IMR-90 (cell line): ENCODE data around the gene SOX8. TPM values are rescaled to one million over a fixed set of nuclear protein-coding genes. Genes with fewer than 3 reads are reported as not detected.

ENCODE experiments used
- ATAC-seq: fragments of 200-7000 bp; cut with Tn5 transposase; 2 replicates; pipeline ENCODE4 v1.9.1; 2020; ENCODE audit warnings: low read depth, mild to moderate bottlenecking, moderate library complexity
- BruUV-seq: library from RNA; stranded (reverse); fragments of 400-500 nt; replicated peaks from 2 replicates; lab custom pipeline; 2021; lab: Mats Ljungman, UMichigan
- CTCF ChIA-PET: fragments of 300-600 bp; formaldehyde crosslinking; extraction: SDS; loops from one replicate; lab custom pipeline; 2021; ENCODE audit warnings: antibody characterized with exemption; lab: Yijun Ruan, JAX
- POLR2A ChIA-PET: fragments of 300-600 bp; sonication (Branson Sonifier 250); formaldehyde crosslinking; loops from one replicate; lab custom pipeline; 2022; ENCODE audit warnings: antibody characterized with exemption; ENCODE audit not compliant: unreplicated experiment; lab: Charles Lee
- DNase-seq: peaks from one replicate; pipeline ENCODE4 v3.0.0; 2013
- H2AFZ ChIP-seq: replicated peaks from 2 replicates; pipeline ENCODE3; 2013; ENCODE audit warnings: low read length, mild to moderate bottlenecking; ENCODE audit not compliant: poor library complexity
- H2AK5ac ChIP-seq: 2 replicates; pipeline ENCODE4 v1.6.1; 2013; ENCODE audit warnings: low read depth, low read length, inconsistent platforms
- H2AK9ac ChIP-seq: replicated peaks from 2 replicates; pipeline ENCODE3; 2013; ENCODE audit warnings: mild to moderate bottlenecking, low read depth, low read length, moderate library complexity; ENCODE audit not compliant: poor library complexity
- H2BK120ac ChIP-seq: 2 replicates; pipeline ENCODE4 v1.6.1; 2013; ENCODE audit warnings: low read depth, low read length, inconsistent platforms
- H2BK15ac ChIP-seq: 3 replicates; pipeline ENCODE4 v1.6.1; 2013; ENCODE audit warnings: low read depth, low read length, inconsistent platforms
- H2BK20ac ChIP-seq: 2 replicates; pipeline ENCODE4 v1.6.1; 2013; ENCODE audit warnings: low read depth, mild to moderate bottlenecking, inconsistent platforms, low read length, moderate library complexity
- H2BK5ac ChIP-seq: 2 replicates; pipeline ENCODE4 v1.6.1; 2013; ENCODE audit warnings: mild to moderate bottlenecking, low read depth, low read length, inconsistent platforms; ENCODE audit not compliant: poor library complexity, severe bottlenecking
- H3K14ac ChIP-seq: replicated peaks from 2 replicates; pipeline ENCODE4 v1.6.1; 2013; ENCODE audit warnings: low read depth, low read length, inconsistent platforms
- H3K18ac ChIP-seq: 2 replicates; pipeline ENCODE4 v1.6.1; 2013; ENCODE audit warnings: low read depth, low read length, control low read depth
- H3K23ac ChIP-seq: 2 replicates; pipeline ENCODE4 v1.6.1; 2013; ENCODE audit warnings: low read depth, low read length, inconsistent platforms
- H3K27ac ChIP-seq: 2 replicates; pipeline ENCODE4 v1.5.1; 2013; ENCODE audit warnings: mild to moderate bottlenecking, control low read depth, low read length; ENCODE audit not compliant: insufficient read depth
- H3K27me3 ChIP-seq: 2 replicates; pipeline ENCODE4 v1.6.1; 2013; ENCODE audit warnings: low read length; ENCODE audit not compliant: control insufficient read depth, insufficient read depth
- H3K36me3 ChIP-seq: 2 replicates; pipeline ENCODE4 v1.6.1; 2013; ENCODE audit warnings: low read length, mixed read lengths; ENCODE audit not compliant: control insufficient read depth, insufficient read depth
- H3K4ac ChIP-seq: 2 replicates; pipeline ENCODE4 v1.6.1; 2013; ENCODE audit warnings: low read depth, low read length, inconsistent platforms
- H3K4me1 ChIP-seq: 2 replicates; pipeline ENCODE4 v1.6.1; 2013; ENCODE audit warnings: low read length, mixed read lengths; ENCODE audit not compliant: control insufficient read depth, insufficient read depth
- H3K4me2 ChIP-seq: 2 replicates; pipeline ENCODE4 v1.6.1; 2013; ENCODE audit warnings: low read depth, mild to moderate bottlenecking, control low read depth, low read length, moderate library complexity
- H3K4me3 ChIP-seq: 2 replicates; pipeline ENCODE4 v1.5.1; 2013; ENCODE audit warnings: low read depth, mild to moderate bottlenecking, control low read depth, low read length, moderate library complexity; ENCODE audit not compliant: insufficient read depth
- H3K56ac ChIP-seq: 2 replicates; pipeline ENCODE4 v1.6.1; 2013; ENCODE audit warnings: low read length, inconsistent platforms; ENCODE audit not compliant: insufficient read depth; ENCODE audit errors: extremely low read depth
- H3K79me1 ChIP-seq, 2 experiments: 2 replicates each; pipeline ENCODE4 v1.6.1; 2013; ENCODE audit warnings: low read length in 2 of 2, inconsistent platforms in 1 of 2, low read depth in 1 of 2
- H3K9ac ChIP-seq: 2 replicates; pipeline ENCODE4 v1.6.1; 2013; ENCODE audit warnings: low read depth, low read length, control low read depth
- H3K9me1 ChIP-seq: 2 replicates; pipeline ENCODE4 v1.6.1; 2013; ENCODE audit warnings: low read length, inconsistent platforms; ENCODE audit not compliant: insufficient read depth
- H3K9me3 ChIP-seq: 2 replicates; pipeline ENCODE4 v1.6.1; 2013; ENCODE audit warnings: low read length; ENCODE audit not compliant: control insufficient read depth, insufficient read depth
- H4K20me1 ChIP-seq: 2 replicates; pipeline ENCODE4 v1.6.1; 2013; ENCODE audit warnings: low read length, inconsistent platforms; ENCODE audit not compliant: insufficient read depth
- H4K5ac ChIP-seq: 2 replicates; pipeline ENCODE4 v1.6.1; 2013; ENCODE audit warnings: mild to moderate bottlenecking, low read depth, low read length, control low read depth
- H4K8ac ChIP-seq, 2 experiments: 2 replicates each; pipeline ENCODE4 v1.6.1; 2013; ENCODE audit warnings: low read depth in 2 of 2, low read length in 2 of 2, control low read depth in 1 of 2, inconsistent platforms in 1 of 2
- H4K91ac ChIP-seq: 2 replicates; pipeline ENCODE4 v1.6.1; 2013; ENCODE audit warnings: low read depth, low read length, inconsistent platforms; ENCODE audit not compliant: insufficient read depth
- BHLHE40 ChIP-seq: fragments of 150-350 bp; IDR thresholded peaks from 2 replicates; pipeline ENCODE4 v1.6.1; 2016; ENCODE audit warnings: mild to moderate bottlenecking, low read depth, low read length
- CHD1 ChIP-seq: IDR thresholded peaks from 2 replicates; pipeline ENCODE4 v1.6.1; 2012; ENCODE audit warnings: low read depth, low read length, improper control_type of control experiment
- CTCF ChIP-seq: conservative IDR thresholded peaks from 2 replicates; pipeline ENCODE4 v1.5.1; 2012; ENCODE audit warnings: mild to moderate bottlenecking, low read depth, low read length, improper control_type of control experiment
- ELK1 ChIP-seq: fragments of 150-350 bp; IDR thresholded peaks from 2 replicates; pipeline ENCODE4 v1.6.1; 2016; ENCODE audit warnings: low read depth, mild to moderate bottlenecking, low read length, moderate library complexity, borderline replicate concordance
- FOS ChIP-seq: fragments of 150-350 bp; IDR thresholded peaks from 2 replicates; pipeline ENCODE4 v1.6.1; 2016; ENCODE audit warnings: low read depth, low read length
- MAFK ChIP-seq: IDR thresholded peaks from 2 replicates; pipeline ENCODE4 v1.6.1; 2012; ENCODE audit warnings: low read depth, low read length, improper control_type of control experiment
- MAZ ChIP-seq: IDR thresholded peaks from 2 replicates; pipeline ENCODE4 v1.6.1; 2012; ENCODE audit warnings: low read depth, mild to moderate bottlenecking, low read length, improper control_type of control experiment, moderate library complexity, borderline replicate concordance
- MXI1 ChIP-seq: IDR thresholded peaks from 2 replicates; pipeline ENCODE4 v1.6.1; 2012; ENCODE audit warnings: low read depth, mild to moderate bottlenecking, low read length, moderate library complexity, borderline replicate concordance
- NFE2L2 ChIP-seq: fragments of 150-350 bp; IDR thresholded peaks from 2 replicates; pipeline ENCODE4 v1.6.1; 2016; ENCODE audit warnings: low read depth, mild to moderate bottlenecking, low read length
- POLR2A ChIP-seq: IDR thresholded peaks from 2 replicates; pipeline ENCODE4 v1.6.1; 2012; ENCODE audit warnings: mild to moderate bottlenecking, low read depth, low read length
- RAD21 ChIP-seq: IDR thresholded peaks from 2 replicates; pipeline ENCODE4 v1.6.1; 2012; ENCODE audit warnings: low read length, improper control_type of control experiment
- RCOR1 ChIP-seq: IDR thresholded peaks from 2 replicates; pipeline ENCODE4 v1.6.1; 2012; ENCODE audit warnings: mild to moderate bottlenecking, low read length, improper control_type of control experiment; ENCODE audit not compliant: insufficient replicate concordance
- RFX5 ChIP-seq: IDR thresholded peaks from 2 replicates; pipeline ENCODE4 v1.8.0; 2012; ENCODE audit warnings: low read depth, mild to moderate bottlenecking, low read length, moderate library complexity
- SMC3 ChIP-seq: fragments of 150-350 bp; IDR thresholded peaks from 2 replicates; pipeline ENCODE4 v1.6.1; 2016; ENCODE audit warnings: low read depth, mild to moderate bottlenecking, antibody characterized with exemption, low read length, moderate library complexity
- USF2 ChIP-seq: fragments of 150-350 bp; IDR thresholded peaks from 2 replicates; pipeline ENCODE4 v1.6.1; 2017; ENCODE audit warnings: mild to moderate bottlenecking, antibody characterized with exemption, low read length, low read depth
- WGBS, 2 experiments: methylation state at CpG; one replicate each; pipeline versions ENCODE4 v1.1.5 to v1.1.7; 2013; ENCODE audit warnings: missing lambda C conversion rate in 2 of 2; ENCODE audit not compliant: insufficient read length in 1 of 2; ENCODE audit errors: extremely low coverage in 2 of 2; 5-methylcytosine and 5-hydroxymethylcytosine counted together
- dilution Hi-C: fragments of 300-500 bp; cut with HindIII; formaldehyde crosslinking; loops from one replicate; pipeline ENCODE4 v1.14.3; 2018; ENCODE audit warnings: low sequenced_read_pairs; ENCODE audit not compliant: unreplicated experiment
- in situ Hi-C: fragments of 300-500 bp; cut with MboI; formaldehyde crosslinking; loops from 3 replicates; pipeline ENCODE4 v1.14.3; 2019; ENCODE audit warnings: low sequenced_read_pairs, inconsistent platforms, mixed read lengths
- intact Hi-C: fragments of 100-400 bp; cut with micrococcal nuclease; formaldehyde crosslinking; loops from 2 replicates; pipeline ENCODE4 v1.10.0; 2022
- polyA plus RNA-seq, 3 experiments: library from polyadenylated mRNA; depleted of rRNA; stranded (reverse); fragments of >200 nt; gene quantifications; 2 replicates each; pipeline ENCODE4 v1.2.3, GENCODE V29; 2012; ENCODE audit warnings: low replicate concordance in 1 of 3
- total RNA-seq: library from RNA; depleted of rRNA; stranded (reverse); fragments of >200 nt; gene quantifications from 2 replicates; pipeline ENCODE4 v1.2.3, GENCODE V29; 2012

The SOX8 gene
- total and polyA plus RNA-seq, 2 of the 4 experiments (the other 2 are of a cell fraction): under 0.01 to 0.26 TPM

- no peaks in the 10 kb centered on the region for H3K9me1 ChIP-seq
- H3K18ac ChIP-seq: no peak overlapping the region
- H2AK5ac ChIP-seq: no peak overlapping the region
- H2BK120ac ChIP-seq: no peak overlapping the region
- DNase-seq: no peak
- H3K9ac ChIP-seq: no peak overlapping the region
- H2AFZ ChIP-seq: no peak overlapping the region
- no peak overlapping the region for H2AK9ac ChIP-seq
- dilution Hi-C loops: no loop called here
- H3K9me3 ChIP-seq: peaks cover 4% of the 10 kb centered on the region
- H3K4ac ChIP-seq: no peak overlapping the region
- H4K91ac ChIP-seq: no peak overlapping the region
- no peak overlapping the region for H2BK15ac ChIP-seq
- H3K27ac ChIP-seq: no peak overlapping the region
- H2BK5ac ChIP-seq: no peak overlapping the region
- peaks cover 56% of the 10 kb centered on the region for H3K27me3 ChIP-seq
- ChIA-PET POLR2A (no interaction called here), CTCF (no interaction called here)
- H3K23ac ChIP-seq: no peak overlapping the region
- no peak overlapping the region for H3K4me3 ChIP-seq
- H3K4me1 ChIP-seq: no peaks in the 10 kb centered on the region
- no peak overlapping the region for H4K5ac ChIP-seq
- in situ Hi-C loops: no loop called here
- H3K4me2 ChIP-seq: no peak overlapping the region
- no peak overlapping the region for H2BK20ac ChIP-seq
- H3K79me1 ChIP-seq: no peaks in the 10 kb centered on the region
- intact Hi-C loops: no loop called here
- no peak overlapping the region for H3K14ac ChIP-seq
- H3K36me3 ChIP-seq: no peaks in the 10 kb centered on the region
- ATAC-seq: no peak
- H4K8ac ChIP-seq: no peak overlapping the region
- no peaks in the 10 kb centered on the region for H4K20me1 ChIP-seq
- WGBS, 2 experiments: 75% methylated on average over 25 of the region's 35 CpGs; no CpG with 5 or more reads in 1 of the 2 experiments
- no TSS peak for BruUV-seq
- H3K56ac ChIP-seq: no peak overlapping the region
- TF ChIP-seq MXI1 (no peak), USF2 (no peak), RCOR1 (no peak), SMC3 (no peak), RFX5 (no peak), RAD21 (no peak), MAFK (no peak), CHD1 (no peak), POLR2A (no peak), FOS (no peak), CTCF (no peak), NFE2L2 (no peak), ELK1 (no peak), BHLHE40 (no peak), MAZ (no peak)
These were observed 7.1 kb downstream of the SOX8 start for GRCh38 chr16:988471-989353.
